ENCODE data around the gene ENG.

GRCh38 chr9:127776924-127777289 lies 77.6 kb downstream of the ENG start:
- TF ChIP-seq CTCF (IDR thresholded peaks at IDR 0.05 in 8 of 11, conservative IDR thresholded peaks at IDR 0.05 in 3 of 11) (no peak), POLR2A (IDR thresholded peaks at IDR 0.05) (no peak)
